Activated B cell treated with CpG ODN at 0.5 μM for 24 hours (primary cell): ENCODE results near the gene TELO2. TPM values are rescaled to one million over a fixed set of nuclear protein-coding genes. Genes with fewer than 3 reads are reported as not detected.

Source experiments
- ATAC-seq: fragments of 200-7000 bp; cut with Tn5 transposase; one replicate; pipeline ENCODE4 v1.10.0; 2021; ENCODE audit warnings: low read depth, mild to moderate bottlenecking, moderate library complexity
- CTCF ChIA-PET: fragments of 350-600 bp; sonication (Branson Sonifier 250); formaldehyde crosslinking; loops from one replicate; lab custom pipeline; 2021; ENCODE audit warnings: antibody characterized with exemption; lab: Charles Lee
- POLR2A ChIA-PET: fragments of 350-600 bp; sonication (Branson Sonifier 250); formaldehyde crosslinking; loops from one replicate; lab custom pipeline; 2021; ENCODE audit warnings: antibody characterized with exemption; lab: Charles Lee
- DNase-seq: peaks from one replicate; pipeline ENCODE4 v3.0.0; 2022
- H3K27ac Mint-ChIP-seq: one replicate; pipeline ENCODE4 v1.8.0; 2020; ENCODE audit warnings: mixed read lengths
- H3K27me3 Mint-ChIP-seq: one replicate; pipeline ENCODE4 v1.8.0; 2021; ENCODE audit warnings: mixed read lengths
- H3K36me3 Mint-ChIP-seq: one replicate; pipeline ENCODE4 v1.8.0; 2021; ENCODE audit warnings: low read depth, mixed read lengths
- H3K4me1 Mint-ChIP-seq: one replicate; pipeline ENCODE4 v1.8.0; 2021; ENCODE audit warnings: mixed read lengths
- H3K4me3 Mint-ChIP-seq: one replicate; pipeline ENCODE4 v1.8.0; 2020; ENCODE audit warnings: mild to moderate bottlenecking, mixed read lengths
- H3K9me3 Mint-ChIP-seq: one replicate; pipeline ENCODE4 v1.8.0; 2020; ENCODE audit warnings: mixed read lengths
- intact Hi-C: fragments of 100-400 bp; cut with micrococcal nuclease; formaldehyde crosslinking; loops from one replicate; pipeline ENCODE4 v1.15.1; 2024
- total RNA-seq: library from RNA; stranded (reverse); gene quantifications from 2 replicates; pipeline ENCODE4 v1.2.3, GENCODE V29; 2022
- TF ChIP-seq, protein P1 (sequence below): fragments of 200-600 bp; IDR thresholded peaks from one replicate; pipeline ENCODE4 v1.8.0; 2022; ENCODE audit warnings: antibody characterized with exemption, mild to moderate bottlenecking

TELO2 gene
- total RNA-seq, 1 donor from 2014 or later, result 78.8 TPM

DNA sequence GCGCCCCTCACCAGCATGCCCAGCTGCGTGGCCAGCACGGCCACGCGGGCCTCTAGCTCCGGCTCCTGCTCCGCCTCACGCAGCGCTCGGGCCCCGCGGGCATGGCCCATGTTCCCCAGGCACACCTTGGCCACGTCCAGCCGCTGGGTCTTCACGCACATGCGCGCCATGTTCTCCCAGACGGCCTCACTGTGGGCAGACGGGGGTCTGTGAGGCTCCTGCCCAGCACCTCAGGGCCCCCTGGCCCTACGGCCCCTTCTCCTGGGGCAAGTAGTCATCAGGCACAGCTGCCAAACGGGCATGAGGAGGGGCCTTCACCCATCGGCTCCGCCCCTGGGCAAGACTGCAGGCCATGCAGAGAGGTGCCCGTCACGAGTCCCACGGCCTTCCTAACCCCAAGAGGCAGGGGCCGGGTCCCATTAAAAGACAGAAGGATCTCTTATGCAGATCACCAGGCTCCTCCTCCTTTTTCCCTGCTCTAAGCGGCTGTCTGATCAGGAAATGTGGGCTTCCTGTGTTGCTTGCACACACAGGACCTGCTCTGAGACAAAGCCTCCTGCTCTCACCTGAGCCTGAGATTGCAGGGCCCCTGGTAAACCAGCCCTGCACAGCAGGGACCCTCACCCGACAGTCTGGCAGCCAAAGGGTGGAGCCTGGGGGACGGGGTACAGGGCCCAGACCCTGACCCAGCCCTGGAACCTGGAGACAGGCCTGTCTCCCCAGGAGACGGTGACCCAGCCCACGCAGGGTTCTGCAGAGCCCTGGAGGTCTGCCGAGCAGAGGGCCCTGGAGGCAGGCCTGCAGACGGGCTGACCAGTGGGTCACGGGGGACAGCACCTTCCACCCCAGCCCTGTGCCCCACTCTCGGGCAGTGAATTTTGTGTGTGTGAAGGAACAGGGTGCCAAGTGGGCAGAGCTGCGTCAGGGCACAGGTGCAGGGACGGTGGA lies 33.7 kb downstream of the TELO2 start:
- no peak overlapping the region for H3K4me3 Mint-ChIP-seq
- POLR2A ChIA-PET, result no interaction called here
- no peaks in the 10 kb centered on the region for H3K36me3 Mint-ChIP-seq
- H3K9me3 Mint-ChIP-seq, result no peaks in the 10 kb centered on the region
- intact Hi-C loops, result no loop called here
- ATAC-seq (no peak), DNase-seq (no peak)
- CTCF ChIA-PET, result no interaction called here
- H3K27ac Mint-ChIP-seq, result no peak overlapping the region
- TF ChIP-seq, protein P1, sequence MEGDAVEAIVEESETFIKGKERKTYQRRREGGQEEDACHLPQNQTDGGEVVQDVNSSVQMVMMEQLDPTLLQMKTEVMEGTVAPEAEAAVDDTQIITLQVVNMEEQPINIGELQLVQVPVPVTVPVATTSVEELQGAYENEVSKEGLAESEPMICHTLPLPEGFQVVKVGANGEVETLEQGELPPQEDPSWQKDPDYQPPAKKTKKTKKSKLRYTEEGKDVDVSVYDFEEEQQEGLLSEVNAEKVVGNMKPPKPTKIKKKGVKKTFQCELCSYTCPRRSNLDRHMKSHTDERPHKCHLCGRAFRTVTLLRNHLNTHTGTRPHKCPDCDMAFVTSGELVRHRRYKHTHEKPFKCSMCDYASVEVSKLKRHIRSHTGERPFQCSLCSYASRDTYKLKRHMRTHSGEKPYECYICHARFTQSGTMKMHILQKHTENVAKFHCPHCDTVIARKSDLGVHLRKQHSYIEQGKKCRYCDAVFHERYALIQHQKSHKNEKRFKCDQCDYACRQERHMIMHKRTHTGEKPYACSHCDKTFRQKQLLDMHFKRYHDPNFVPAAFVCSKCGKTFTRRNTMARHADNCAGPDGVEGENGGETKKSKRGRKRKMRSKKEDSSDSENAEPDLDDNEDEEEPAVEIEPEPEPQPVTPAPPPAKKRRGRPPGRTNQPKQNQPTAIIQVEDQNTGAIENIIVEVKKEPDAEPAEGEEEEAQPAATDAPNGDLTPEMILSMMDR, result no peak
- H3K4me1 Mint-ChIP-seq, result no peaks in the 10 kb centered on the region
- H3K27me3 Mint-ChIP-seq, result no peaks in the 10 kb centered on the region

GRCh38 chr16:1527836-1528811 lies 35.0 kb downstream of the TELO2 start:
- Mint-ChIP-seq H3K4me1 (no peaks in the 10 kb centered on the region), H3K27ac (no peak overlapping the region), H3K4me3 (no peak overlapping the region), H3K36me3 (no peaks in the 10 kb centered on the region), H3K9me3 (no peaks in the 10 kb centered on the region), H3K27me3 (no peaks in the 10 kb centered on the region)
- no peak for DNase-seq
- ATAC-seq, result no peak
- intact Hi-C loops, result no loop called here
- ChIA-PET CTCF (no interaction called here), POLR2A (no interaction called here)
- TF ChIP-seq, protein P1, result no peak

GRCh38 chr16:1528921-1529537 lies 35.9 kb downstream of the TELO2 start:
- Mint-ChIP-seq H3K9me3 (no peaks in the 10 kb centered on the region), H3K4me1 (peaks cover 4% of the 10 kb centered on the region), H3K4me3 (no peak overlapping the region), H3K36me3 (no peaks in the 10 kb centered on the region), H3K27ac (no peak overlapping the region), H3K27me3 (no peaks in the 10 kb centered on the region)
- DNase-seq, result no peak
- CTCF ChIA-PET, result no interaction called here
- ATAC-seq, result no peak
- intact Hi-C loops, result no loop called here
- POLR2A ChIA-PET, result no interaction called here
- TF ChIP-seq, protein P1, result no peak

- Mint-ChIP-seq H3K4me1 (peaks cover 6% of the 10 kb centered on the region), H3K27me3 (no peaks in the 10 kb centered on the region), H3K36me3 (no peaks in the 10 kb centered on the region), H3K9me3 (no peaks in the 10 kb centered on the region), H3K27ac (no peak overlapping the region), H3K4me3 (no peak overlapping the region)
- CTCF ChIA-PET, result no interaction called here
- ATAC-seq (no peak), DNase-seq (no peak)
- intact Hi-C loops, result no loop called here
- POLR2A ChIA-PET, result no interaction called here
- TF ChIP-seq, protein P1, result no peak
These were observed 37.3 kb downstream of the TELO2 start for GRCh38 chr16:1530349-1530882.
